Measurements from ENCODE around the gene PRSS36.
"Not testable (repeated sequence)": the region's sequence is repeated elsewhere in the genome, so short reads cannot be mapped to it uniquely, and the experiment has no call there.

The PRSS36 gene

DNA sequence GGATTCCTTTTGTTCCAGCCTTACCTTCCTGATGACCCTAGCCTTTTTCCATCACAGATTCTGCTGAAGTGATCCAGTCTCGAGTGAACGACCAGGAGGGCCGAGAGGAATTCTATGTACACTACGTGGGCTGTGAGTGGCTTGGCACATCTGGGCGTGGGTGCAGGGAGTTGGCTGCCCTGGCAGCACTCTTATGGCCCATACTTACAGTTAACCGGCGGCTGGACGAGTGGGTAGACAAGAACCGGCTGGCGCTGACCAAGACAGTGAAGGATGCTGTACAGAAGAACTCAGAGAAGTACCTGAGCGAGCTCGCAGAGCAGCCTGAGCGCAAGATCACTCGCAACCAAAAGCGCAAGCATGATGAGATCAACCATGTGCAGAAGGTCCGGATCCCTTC lies 29.7 kb downstream of the PRSS36 start:
- no peak for DNase-seq (ENCODE audit: low spot score)

DNA sequence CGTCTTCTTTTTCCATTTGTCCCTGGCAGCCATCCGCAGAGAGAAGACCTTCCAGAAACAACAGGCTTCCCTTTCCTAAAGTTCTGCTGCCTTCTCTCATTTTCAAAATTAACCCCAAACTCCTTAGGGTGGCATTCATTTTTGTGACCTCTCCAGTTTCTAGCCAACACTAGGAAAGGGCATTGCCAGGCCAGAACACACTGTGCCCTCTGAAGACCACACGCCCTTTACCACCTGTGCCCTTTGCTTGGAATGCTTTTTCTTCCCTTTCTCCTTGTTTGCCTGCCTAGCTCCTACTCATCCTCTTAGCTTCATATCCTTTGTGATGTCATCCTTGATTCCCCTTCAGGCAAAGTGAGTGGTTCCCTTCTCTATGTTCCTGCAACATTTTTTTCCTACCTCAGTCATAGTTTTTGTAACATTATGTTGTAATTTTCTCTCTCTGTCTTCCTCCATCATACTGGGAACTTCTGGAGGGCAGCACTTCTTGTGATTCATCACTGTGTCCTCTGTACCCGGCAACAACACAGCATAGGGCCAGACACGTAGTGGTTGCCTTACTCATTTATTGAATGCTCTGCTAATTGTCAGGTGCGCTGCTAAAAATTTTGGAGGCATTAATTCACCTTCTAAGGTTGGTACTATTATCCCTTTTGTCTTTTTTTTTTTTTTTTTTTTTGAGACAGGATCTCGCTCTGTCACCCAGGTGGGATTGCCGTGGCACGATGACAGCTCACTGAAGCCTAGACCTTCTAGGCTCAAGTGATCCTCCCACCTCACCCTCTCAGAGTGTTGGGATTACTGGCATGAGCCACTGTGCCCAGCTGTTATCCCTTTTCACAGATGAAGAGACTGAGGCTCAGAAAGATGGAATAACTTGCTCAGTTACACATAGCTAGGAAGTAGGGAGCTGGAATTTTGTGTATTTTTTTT lies 31.4 kb downstream of the PRSS36 start:
- no peak for DNase-seq (ENCODE audit: low spot score)

DNA sequence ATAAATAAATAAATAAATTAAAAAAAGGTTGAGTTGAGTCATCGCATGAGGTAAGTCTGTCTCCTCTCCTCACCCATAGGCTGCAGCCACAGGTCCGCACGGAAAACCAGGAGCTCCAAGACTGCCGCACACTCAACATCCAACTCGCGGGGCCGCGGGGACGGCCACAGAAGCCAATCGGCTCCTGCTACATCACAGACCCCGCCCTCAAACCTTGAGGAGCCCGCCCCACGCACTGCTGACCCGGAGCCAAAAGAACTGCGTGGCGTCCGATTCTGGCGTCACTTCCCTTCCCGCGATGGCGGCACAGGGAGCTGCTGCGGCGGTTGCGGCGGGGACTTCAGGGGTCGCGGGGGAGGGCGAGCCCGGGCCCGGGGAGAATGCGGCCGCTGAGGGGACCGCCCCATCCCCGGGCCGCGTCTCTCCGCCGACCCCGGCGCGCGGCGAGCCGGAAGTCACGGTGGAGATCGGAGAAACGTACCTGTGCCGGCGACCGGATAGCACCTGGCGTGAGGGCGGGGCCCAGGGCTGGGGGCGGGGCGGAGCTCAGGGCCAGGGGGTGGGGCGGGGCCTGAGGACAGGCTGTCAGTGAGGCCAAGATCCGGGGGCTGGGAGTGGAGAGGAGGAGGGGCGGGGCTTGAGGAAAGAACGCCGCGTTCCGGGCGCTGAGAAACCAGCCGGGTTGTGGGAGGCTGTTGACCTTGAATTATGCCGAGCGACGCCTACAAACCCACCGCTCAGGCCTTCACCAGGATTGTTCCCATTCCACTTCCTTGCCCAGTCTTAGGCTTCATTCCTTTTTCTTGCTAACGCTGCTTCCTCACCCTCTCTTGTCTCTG lies 32.3 kb downstream of the PRSS36 start, which contains the start of gene KAT8:
TSS of gene KAT8 (plus strand) at position 281 of the 839 bp plus-strand sequence. CDS start at position 299, 18 bp downstream.
- peak; percentile 99 for DNase-seq (ENCODE audit: low spot score)

DNA sequence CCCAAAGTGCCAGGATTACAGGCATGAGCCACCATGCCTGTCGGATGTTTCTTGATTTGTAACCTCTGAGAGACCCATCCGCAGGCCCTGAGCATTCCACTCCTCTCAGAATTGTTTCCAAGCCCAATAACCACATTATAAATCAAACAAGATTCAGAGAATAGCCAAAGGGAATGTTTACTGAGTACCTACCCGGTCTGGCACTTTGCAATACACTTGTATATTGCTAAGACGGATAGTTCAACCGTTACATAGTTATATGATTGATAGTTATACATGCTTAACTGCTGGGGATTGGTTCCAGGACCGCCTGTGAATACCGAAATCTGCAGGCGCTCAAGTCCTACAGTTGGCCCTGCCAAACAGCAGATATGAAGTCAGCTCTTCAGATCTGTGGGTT lies 35.4 kb downstream of the PRSS36 start:
- DNase-seq (ENCODE audit: low spot score), result no peak

DNA sequence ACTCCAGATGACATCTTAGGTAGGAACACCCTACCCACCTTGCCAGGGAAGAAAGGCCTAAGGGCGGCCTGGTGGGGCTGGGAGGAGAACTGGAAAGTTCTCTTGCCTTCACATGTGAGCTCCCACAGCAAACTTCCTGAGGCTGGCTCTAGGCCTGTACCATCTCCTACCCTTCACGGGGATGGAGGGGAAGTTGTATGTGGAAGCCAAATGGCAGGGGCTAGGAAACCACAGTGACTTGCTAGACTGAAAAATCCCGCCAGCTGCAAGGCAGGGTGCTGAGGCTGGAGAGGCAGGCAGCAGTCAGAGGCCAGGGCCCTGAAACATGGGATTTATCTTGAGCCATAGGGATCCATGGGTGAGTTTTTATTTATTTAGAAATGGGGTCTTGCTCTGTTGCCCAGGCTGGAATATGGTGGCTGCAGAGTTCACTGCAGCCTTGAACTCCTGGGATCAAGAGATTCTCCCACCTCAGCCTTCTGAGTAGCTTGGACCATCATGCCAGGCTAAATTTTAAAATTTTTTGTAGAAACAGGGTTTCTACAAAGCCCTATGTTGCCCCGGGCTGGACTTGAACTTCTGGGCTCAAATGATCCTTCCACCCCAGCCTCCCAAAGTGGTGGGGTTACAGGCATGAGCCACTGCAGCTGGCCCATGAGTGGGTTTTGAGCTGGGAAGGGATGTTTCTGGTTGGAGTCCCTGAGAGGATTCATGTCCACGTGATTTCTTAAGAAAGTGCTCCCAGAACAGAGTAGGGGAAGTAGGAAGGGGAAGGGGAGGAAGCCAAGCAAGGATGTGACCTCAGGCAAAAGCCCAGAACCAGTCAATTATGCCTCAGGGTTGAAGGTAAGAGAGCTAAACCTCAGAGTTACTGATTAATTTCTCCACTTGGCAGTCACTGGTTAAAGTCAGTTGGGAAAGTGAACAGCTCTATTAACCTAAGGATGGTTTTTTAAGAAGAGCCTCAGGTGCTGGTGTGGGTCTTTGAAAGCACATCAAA lies 36.4 kb downstream of the PRSS36 start:
- DNase-seq (ENCODE audit: low spot score), result no peak

DNA sequence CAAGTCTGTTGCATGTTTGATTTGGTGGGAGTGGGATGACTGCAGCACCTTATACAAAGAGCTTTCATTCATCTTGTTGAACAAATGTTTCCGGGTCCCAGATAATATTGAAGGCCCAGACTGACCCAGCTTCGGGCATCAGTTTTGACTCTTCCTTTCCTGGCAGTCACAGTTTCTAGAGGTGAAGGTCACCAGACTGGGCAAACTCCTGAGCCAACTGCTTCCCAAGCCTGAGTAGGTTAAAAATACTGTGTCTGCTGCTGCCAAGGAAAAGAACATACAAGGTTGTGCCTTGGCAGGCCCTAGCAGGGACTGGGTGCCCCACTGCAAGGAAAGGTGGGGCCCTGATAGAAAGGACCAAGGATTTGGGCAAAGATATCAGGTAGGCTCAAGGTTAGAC lies 37.2 kb downstream of the PRSS36 start:
- no peak for DNase-seq (ENCODE audit: low spot score)

DNA sequence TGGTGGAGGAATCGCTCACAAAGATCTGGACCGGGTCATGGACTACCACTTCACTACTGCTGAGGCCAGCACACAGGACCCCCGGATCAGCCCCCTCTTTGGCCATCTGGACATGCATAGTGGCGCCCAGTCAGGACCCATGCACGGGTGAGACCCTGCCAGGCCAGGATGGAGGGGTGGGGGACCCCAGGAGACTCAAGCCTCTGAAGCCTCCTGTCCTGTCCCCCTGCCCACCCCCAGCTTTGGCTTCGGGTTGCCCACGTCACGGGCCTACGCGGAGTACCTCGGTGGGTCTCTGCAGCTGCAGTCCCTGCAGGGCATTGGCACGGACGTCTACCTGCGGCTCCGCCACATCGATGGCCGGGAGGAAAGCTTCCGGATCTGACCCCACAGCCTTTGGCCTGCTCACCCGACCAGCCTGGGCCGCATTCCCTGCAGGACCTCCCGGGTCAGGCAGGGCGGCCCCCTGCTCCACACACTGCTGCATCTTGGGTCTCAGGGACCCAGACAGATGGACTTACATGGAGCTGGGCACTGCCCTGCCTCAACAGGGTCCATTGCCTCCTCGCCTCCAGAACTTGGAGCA lies 37.9 kb downstream of the PRSS36 start:
- DNase-seq (ENCODE audit: low spot score), result no peak

DNA sequence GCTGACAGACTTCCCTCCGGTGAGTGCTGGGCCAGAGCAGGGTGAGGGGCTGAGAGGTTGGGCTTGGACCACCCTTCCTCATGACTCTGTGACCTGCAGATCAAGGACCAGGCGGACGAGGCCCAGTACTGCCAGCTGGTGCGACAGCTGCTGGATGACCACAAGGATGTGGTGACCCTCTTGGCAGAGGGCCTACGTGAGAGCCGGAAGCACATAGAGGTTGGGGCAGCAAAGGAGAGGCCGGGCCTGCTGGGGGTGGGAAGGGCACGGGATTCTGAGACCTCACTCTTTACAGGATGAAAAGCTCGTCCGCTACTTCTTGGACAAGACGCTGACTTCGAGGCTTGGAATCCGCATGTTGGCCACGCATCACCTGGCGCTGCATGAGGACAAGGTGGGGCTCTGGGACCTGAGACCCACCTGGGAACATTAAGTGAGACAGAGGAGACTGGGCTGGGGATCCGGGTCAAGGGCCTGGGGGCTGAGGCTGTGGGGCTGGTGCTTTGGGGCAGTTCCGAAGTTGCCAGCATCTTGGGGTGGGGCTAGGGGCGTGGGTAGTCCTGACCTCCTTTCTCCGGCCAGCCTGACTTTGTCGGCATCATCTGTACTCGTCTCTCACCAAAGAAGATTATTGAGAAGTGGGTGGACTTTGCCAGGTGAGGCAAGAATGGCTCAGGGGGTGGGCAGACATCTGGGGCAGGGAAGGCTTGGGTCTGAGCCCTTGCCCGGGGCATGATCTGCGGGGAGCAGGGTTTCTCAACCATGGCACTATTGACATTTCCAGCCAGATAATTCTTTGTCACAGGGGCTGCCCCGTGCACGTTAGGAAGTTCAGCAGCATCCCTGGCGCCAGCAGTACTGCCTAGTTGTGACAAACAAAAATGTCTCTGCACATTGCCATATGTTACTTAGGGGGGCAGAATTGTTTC lies 39.5 kb downstream of the PRSS36 start:
- no peak for DNase-seq (ENCODE audit: low spot score)

DNA sequence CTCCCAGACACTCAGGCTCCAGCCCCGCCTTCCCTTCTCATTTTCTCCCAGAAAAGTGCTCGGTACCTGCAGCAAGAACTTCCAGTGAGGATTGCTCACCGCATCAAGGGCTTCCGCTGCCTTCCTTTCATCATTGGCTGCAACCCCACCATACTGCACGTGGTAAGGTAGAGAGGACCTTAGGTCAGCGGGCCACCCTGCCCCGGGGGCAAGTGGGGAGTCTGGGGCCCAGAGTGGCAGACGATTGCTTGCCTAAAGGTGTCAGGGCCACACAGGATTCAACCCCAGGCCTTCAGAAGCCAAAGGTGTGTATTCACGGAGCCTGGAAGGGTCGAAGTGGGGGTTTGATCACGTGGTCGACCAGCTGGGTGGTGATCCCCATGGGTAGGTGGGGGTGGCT lies 40.2 kb downstream of the PRSS36 start:
- no peak for DNase-seq (ENCODE audit: low spot score)

DNA sequence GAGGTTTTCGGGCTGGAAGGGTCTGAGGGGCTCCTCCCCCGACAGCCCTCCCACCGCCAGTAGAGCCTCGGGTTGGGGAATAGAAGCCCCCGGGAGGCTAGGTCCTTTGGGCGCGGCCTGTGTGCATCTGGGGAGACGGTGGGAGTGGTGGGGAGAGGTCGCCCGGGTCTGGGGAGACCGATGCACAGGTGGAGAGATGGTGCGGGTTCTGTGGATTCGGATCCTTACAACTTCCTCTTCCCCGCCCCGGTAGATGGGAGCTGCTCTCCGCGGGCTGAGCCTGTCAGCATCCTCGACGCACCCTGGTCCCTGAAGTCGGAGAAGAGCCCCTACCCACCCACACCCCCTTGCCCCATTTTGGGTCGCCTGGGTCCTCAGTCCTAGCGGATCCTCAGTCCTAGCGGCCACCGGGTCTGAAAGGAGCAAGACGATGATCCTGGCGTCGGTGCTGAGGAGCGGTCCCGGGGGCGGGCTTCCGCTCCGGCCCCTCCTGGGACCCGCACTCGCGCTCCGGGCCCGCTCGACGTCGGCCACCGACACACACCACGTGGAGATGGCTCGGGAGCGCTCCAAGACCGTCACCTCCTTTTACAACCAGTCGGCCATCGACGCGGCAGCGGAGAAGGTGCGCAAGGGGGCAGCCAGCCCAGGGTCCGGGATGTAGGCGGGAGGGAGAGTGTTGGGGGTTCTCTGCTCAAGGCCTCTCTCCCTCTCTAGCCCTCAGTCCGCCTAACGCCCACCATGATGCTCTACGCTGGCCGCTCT lies 40.9 kb downstream of the PRSS36 start:
- DNase-seq (ENCODE audit: low spot score), result no peak

DNA sequence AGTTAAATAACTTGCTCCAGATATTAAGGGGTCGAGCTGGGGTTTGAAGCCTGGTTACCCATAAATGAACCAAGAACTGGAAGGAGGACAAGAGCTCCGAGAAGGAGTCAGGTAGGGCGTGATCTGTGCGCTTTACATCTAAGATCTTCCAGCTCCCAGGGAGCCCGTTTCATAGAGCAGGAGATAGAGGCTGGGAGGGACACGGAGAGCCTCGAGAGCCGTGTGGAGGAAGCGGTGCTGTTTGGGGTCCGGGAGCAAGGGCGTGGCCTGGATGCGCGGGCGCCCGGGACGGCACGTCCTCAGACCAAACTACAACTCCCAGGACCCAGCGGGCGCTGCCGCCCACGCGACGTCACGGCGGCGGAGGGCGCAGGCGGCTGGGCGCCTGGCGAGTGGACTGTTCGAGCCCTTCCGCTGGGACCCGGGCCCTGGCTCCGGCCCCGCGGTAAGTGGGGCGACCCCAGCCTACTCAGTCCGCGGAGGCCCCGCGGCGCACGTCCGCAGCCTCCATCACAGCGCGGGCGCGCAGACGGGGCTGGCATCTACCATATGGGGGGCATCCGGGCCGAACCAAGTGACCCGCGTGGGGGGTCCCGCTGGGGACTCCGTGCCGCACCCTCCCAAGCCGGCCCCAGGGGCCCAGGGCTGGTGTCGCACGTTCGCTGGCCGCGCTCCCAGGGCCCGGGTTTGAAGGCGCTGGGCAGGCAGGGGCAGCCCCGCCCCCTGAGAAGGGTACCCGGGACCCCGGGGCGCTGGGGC lies 41.7 kb downstream of the PRSS36 start, which contains the start of gene BCKDK:
TSS of gene BCKDK (plus strand) at position 352 of the 759 bp plus-strand sequence. CDS start 838 bp downstream, outside the sequence.
- DNase-seq (ENCODE audit: low spot score), result peak; percentile 80

DNA sequence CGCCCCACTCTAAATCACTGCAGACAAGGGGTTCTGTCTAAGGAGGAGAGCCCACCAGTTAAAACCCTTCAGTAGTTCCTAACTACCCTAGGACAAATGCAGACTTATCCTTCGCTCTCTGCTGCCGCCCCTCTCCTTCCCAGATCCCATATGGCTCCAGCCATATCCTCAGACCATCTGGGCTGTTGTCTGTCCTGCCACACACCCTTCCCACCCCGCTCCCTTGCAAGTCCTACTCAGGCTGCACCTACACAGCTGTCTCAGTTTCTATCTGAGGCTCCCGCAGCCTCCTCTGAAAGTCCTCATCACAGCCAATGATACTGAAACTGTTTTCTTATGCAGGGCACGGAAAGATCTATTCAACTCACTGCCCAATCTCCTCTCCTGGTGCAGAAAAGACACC lies 42.4 kb downstream of the PRSS36 start:
- peak; percentile 38 for DNase-seq (ENCODE audit: low spot score)

DNA sequence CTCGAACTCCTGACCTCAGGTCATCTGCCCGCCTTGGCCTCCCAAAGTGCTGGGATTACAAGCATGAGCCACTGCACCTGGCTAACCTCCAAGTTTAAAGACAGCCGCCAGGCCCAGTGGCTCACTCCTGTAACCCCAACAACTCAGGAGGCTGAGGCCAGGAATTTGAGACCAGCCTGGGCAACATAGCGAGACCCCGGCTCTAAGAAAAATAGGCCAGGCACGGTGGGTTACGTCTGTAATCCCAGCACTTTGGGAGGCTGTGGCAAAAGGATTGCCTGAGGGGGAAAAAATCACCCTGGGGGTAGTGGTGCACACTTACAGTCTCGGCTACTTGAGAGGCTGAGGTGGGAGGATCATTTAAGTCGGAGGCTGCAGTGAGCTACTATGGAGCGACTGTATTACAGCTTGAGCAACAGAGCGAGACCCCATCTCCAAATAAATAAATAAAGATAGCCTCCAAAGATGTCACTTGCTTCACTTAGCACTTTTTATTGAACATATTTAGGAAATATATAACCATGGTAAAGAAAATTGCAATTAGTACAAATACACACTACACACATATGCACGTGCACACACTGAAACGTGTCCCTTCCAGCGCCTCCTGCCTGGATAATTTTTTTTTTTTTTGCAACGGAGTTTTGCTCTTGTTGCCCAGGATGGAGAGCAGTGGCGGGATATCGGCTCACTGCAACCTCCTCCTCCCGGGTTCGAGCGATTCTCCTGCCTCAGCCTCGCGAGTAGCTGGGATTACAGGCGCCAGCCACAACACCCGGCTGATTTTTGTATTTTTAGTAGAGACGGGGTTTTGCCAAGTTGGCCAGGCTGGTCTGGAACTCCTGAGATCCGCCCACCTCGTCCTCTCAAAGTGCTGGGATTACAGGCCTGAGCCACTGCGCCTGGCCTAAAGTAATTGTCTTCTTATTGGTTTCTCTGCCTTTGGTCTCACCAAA lies 43.1 kb downstream of the PRSS36 start:
- DNase-seq (ENCODE audit: low spot score), result no peak

DNA sequence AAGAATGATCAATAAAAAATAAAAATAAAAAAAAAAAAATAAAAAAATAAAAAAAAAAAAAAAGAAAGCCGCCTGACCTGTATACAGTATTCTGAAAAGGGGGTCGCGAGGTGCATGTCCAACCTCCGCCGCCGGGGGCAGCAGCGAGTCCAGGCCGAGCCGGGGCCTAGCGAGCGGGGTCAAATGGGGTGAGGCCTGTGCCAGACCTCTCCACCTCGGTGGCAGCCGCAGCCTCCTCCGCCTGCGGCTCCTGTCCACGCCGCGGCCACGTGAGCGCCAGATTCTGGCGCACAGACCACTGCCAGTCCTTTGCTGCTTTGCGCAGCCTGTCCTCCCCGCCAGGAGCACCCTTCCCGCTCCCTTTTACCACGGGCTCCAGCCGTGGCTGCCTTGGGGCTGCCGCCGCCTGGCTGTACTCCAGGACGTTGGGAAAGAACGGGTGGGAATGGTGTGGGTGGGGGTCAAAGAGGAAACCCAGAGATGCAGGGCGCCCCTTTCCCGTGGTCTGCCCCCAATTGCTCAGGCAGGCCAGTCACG lies 44.1 kb downstream of the PRSS36 start:
- DNase-seq (ENCODE audit: low spot score), result peak; percentile 85

DNA sequence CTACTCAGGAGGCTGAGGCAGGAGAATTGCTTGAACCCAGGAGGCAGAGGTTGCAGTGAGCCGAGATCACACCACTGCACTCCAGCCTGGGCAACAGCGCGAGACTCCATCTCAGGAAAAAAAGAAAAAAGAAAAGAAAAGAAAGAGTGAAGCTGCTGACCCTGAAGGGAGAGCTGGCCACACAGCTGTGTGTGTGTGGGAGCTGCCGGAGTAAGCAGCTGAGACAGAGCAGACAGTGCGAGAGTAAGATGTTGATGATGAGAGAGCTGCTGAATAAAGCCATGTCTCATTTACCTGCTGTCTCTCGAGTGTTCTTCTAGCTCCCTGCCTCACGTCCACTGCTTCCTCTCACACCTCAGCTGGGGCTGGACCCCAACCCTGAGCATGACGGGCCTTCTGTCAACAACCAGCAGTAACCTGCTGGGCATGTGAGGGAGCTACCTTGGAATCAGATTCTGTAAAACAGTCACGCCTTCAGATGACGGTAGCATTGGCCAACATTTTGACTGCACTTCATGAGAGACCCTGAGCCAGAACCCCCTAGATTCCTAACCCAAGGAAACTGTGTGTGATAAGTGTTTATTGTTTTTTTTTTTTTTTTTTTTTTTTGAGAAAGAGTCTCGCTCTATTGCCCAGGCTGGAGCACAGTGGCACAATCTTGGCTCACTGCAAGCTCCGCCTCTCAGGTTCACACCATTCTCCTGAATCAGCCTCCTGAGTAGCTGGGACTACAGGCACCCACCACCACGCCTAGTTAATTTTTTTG lies 48.8 kb downstream of the PRSS36 start:
- DNase-seq (ENCODE audit: low spot score), result not testable (repeated sequence)

All from NAMALWA (cell line).